Measurements from ENCODE around the gene RBM45.

The RBM45 gene

DNA sequence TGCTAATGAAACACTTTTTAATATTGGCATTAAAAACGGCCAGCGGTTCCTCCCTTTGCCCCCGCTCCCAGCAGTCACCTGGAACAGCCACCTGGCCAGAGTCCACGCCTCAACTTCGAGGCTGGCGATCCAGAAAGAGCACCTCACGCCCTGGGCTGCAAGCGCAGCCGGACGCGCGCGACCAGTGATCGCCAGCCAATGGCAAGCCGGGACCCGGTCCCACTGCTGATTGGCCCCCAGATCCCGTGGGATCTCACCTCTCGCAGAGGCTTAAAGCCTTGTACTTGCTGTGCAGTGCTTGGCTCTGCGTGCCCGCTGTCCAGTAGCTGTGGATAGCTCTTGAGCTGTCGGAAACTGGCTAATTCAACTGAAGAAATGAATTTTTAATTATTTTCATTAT is 4.1 kb upstream of the RBM45 start:
- Histone ChIP-seq H4K20me1 (ENCODE audit: insufficient read depth, low read length, poor library complexity, severe bottlenecking) (no peaks in the 10 kb centered on the region), H3K27me3 (ENCODE audit: insufficient read depth, low read length, poor library complexity, severe bottlenecking) (no peaks in the 10 kb centered on the region), H3K36me3 (ENCODE audit: insufficient read depth, low read length) (no peaks in the 10 kb centered on the region), H3K9ac (ENCODE audit: low read depth, low read length, poor library complexity, severe bottlenecking) (no peak overlapping the region), H3F3A (ENCODE audit: low read depth) (no peaks in the 10 kb centered on the region), H3K9me2 (replicated peaks; ENCODE audit: low read depth, low read length) (no peaks in the 10 kb centered on the region), H3K9me3 (ENCODE audit: insufficient read depth, low read depth, low read length) (no peaks in the 10 kb centered on the region), H3K79me2 (ENCODE audit: insufficient read depth, low read length) (0 out of 2 replicates have a peak, but pooled peaks cover under 1% of the 10 kb centered on the region), H2AFZ (ENCODE audit: low read length) (no peak overlapping the region), H3K4me1 (ENCODE audit: insufficient read depth, low read length, poor library complexity, severe bottlenecking) (peaks cover 2% of the 10 kb centered on the region), H3K4me2 (ENCODE audit: low read depth, low read length, poor library complexity, severe bottlenecking) (no peak overlapping the region), H3K4me3 (ENCODE audit: low read length, poor library complexity, severe bottlenecking) (no peak overlapping the region)
- TF ChIP-seq EZH2phosphoT487 (IDR thresholded peaks at IDR 0.05; ENCODE audit: borderline replicate concordance), result no peak
- TF ChIP-seq, protein P1, sequence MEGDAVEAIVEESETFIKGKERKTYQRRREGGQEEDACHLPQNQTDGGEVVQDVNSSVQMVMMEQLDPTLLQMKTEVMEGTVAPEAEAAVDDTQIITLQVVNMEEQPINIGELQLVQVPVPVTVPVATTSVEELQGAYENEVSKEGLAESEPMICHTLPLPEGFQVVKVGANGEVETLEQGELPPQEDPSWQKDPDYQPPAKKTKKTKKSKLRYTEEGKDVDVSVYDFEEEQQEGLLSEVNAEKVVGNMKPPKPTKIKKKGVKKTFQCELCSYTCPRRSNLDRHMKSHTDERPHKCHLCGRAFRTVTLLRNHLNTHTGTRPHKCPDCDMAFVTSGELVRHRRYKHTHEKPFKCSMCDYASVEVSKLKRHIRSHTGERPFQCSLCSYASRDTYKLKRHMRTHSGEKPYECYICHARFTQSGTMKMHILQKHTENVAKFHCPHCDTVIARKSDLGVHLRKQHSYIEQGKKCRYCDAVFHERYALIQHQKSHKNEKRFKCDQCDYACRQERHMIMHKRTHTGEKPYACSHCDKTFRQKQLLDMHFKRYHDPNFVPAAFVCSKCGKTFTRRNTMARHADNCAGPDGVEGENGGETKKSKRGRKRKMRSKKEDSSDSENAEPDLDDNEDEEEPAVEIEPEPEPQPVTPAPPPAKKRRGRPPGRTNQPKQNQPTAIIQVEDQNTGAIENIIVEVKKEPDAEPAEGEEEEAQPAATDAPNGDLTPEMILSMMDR (conservative IDR thresholded peaks at IDR 0.05; ENCODE audit: low read length), result no peak

DNA sequence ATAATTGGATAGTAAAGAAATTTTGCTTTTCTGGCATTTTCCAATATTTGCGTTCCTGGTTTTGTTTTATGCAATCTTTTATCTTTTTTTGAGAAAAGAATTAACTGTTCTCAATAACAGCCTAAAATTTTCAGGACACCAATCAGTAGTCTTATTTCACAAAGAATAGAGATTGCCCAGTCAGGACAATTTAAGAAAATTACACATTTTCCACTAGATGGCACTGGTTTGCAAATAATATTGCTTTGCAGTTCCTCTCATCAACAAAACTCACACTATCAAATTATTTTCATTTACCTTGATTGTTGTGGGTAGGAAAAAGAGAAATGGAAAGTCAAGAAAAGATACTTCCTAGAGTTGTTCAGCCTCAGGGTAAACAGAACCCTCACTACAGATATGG is 2.4 kb upstream of the RBM45 start:
- no peaks in the 10 kb centered on the region for H3K27me3 ChIP-seq (ENCODE audit: insufficient read depth, low read length, poor library complexity, severe bottlenecking)
- no peaks in the 10 kb centered on the region for H4K20me1 ChIP-seq (ENCODE audit: insufficient read depth, low read length, poor library complexity, severe bottlenecking)
- no peak overlapping the region for H3K4me2 ChIP-seq (ENCODE audit: low read depth, low read length, poor library complexity, severe bottlenecking)
- no peaks in the 10 kb centered on the region for H3K9me2 ChIP-seq (replicated peaks; ENCODE audit: low read depth, low read length)
- peaks cover 12% of the 10 kb centered on the region for H3K4me1 ChIP-seq (ENCODE audit: insufficient read depth, low read length, poor library complexity, severe bottlenecking)
- no peak overlapping the region for H2AFZ ChIP-seq (ENCODE audit: low read length)
- peaks cover 10% of the 10 kb centered on the region; the same call in 1 of the 2 replicates for H3K79me2 ChIP-seq (ENCODE audit: insufficient read depth, low read length)
- H3K9ac ChIP-seq (ENCODE audit: low read depth, low read length, poor library complexity, severe bottlenecking), result no peak overlapping the region
- H3F3A ChIP-seq (ENCODE audit: low read depth), result no peaks in the 10 kb centered on the region
- no peak for TF ChIP-seq EZH2phosphoT487 (IDR thresholded peaks at IDR 0.05; ENCODE audit: borderline replicate concordance)
- TF ChIP-seq, protein P1 (conservative IDR thresholded peaks at IDR 0.05; ENCODE audit: low read length), result peak; percentile 72
- no peaks in the 10 kb centered on the region for H3K36me3 ChIP-seq (ENCODE audit: insufficient read depth, low read length)
- H3K4me3 ChIP-seq (ENCODE audit: low read length, poor library complexity, severe bottlenecking), result no peak overlapping the region
- H3K9me3 ChIP-seq (ENCODE audit: insufficient read depth, low read depth, low read length), result no peaks in the 10 kb centered on the region

DNA sequence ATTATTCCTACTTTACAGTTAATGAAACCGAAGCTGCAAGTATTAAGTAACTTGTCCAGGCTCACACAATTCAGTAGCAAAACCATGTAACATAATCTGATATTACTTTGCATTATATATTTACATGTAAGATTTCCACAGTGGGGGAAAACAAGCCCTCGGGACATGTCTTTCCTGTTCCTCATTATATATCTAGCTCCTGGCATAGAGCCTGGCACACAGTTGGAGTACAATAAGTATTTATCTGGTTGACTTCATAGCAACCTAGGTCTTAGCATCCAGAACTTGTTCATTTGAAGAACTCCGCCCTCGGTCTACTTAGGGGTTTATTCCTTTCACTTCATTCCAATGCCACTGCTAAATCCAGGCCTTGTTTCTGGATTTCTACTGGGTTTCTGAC is 1.6 kb upstream of the RBM45 start:
- Histone ChIP-seq H3K27me3 (ENCODE audit: insufficient read depth, low read length, poor library complexity, severe bottlenecking) (no peaks in the 10 kb centered on the region), H3K9me2 (replicated peaks; ENCODE audit: low read depth, low read length) (no peaks in the 10 kb centered on the region), H3K79me2 (ENCODE audit: insufficient read depth, low read length) (peaks cover 10% of the 10 kb centered on the region; the same call in 1 of the 2 replicates), H3K36me3 (ENCODE audit: insufficient read depth, low read length) (no peaks in the 10 kb centered on the region), H3K4me1 (ENCODE audit: insufficient read depth, low read length, poor library complexity, severe bottlenecking) (peaks cover 12% of the 10 kb centered on the region), H3F3A (ENCODE audit: low read depth) (no peaks in the 10 kb centered on the region), H3K9me3 (ENCODE audit: insufficient read depth, low read depth, low read length) (no peaks in the 10 kb centered on the region), H3K9ac (ENCODE audit: low read depth, low read length, poor library complexity, severe bottlenecking) (no peak overlapping the region), H4K20me1 (ENCODE audit: insufficient read depth, low read length, poor library complexity, severe bottlenecking) (no peaks in the 10 kb centered on the region), H2AFZ (ENCODE audit: low read length) (no peak overlapping the region), H3K4me2 (ENCODE audit: low read depth, low read length, poor library complexity, severe bottlenecking) (no peak overlapping the region), H3K4me3 (ENCODE audit: low read length, poor library complexity, severe bottlenecking) (no peak overlapping the region)
- TF ChIP-seq, protein P1 (conservative IDR thresholded peaks at IDR 0.05; ENCODE audit: low read length), result no peak
- TF ChIP-seq EZH2phosphoT487 (IDR thresholded peaks at IDR 0.05; ENCODE audit: borderline replicate concordance), result no peak

Data from Loucy (cell line).